ENCODE results near the gene NSD2. TPM values are rescaled to one million over a fixed set of nuclear protein-coding genes. Genes with fewer than 3 reads are reported as not detected.

The NSD2 gene
- total and polyA plus RNA-seq, 9 donors: 9.1 to 41.9 (median 20.3) TPM

DNA sequence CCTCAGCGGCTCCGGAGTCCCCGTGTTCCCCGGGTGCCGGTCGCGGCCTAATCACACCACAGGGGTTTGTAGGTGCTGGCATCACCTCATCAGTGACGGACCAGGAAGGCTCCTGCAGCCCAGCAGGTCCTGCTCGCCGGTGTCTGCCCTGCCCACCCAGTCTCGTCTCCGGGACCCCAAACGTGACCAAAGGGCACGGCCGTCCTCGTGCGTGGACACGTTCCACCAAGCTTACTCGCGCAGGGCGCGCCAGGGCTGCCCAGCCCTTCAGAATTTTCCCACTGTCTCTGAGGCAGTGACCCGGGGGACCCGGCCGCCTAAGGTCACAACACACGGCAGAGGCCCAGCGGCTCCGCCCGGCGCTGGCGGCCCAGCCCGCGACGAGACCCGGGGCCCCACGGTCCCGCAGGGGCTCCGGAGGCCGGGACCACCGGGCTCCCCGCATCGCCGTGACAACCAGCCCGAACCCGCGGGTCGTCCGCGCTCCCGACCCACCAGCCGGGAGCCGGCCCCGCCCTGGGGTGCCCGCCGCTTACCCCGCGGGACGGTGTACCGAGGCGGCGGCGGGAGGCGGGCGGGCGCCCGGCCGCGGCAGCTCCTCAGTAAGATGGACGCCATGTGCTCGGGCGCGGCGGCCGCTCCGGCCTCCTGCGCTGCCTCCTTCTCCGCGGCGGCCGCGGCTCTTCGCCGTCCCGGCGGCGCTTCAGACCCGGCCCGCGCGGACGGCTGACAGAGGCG is 15.7 kb upstream of the NSD2 start:
- intact Hi-C loops (cut with DNase I): no loop called here
- H3K36me3 ChIP-seq: no peaks in the 10 kb centered on the region
- DNase-seq: peak; percentile 29 to 68 (median 53)
- H3K27me3 ChIP-seq: no peaks in the 10 kb centered on the region
- H3K4me3 ChIP-seq: peak overlapping the region; percentile 84
- H3K4me1 ChIP-seq (ENCODE audit: insufficient read depth): peaks cover 15% of the 10 kb centered on the region
- peak overlapping the region; percentile 35 to 75 for H3K27ac ChIP-seq
- WGBS, 3 donors: 1 to 2% (median 1%) methylated on average over 10 to 92 of the region's 92 CpGs
- TF ChIP-seq POLR2A (IDR thresholded peaks at IDR 0.05): no peak
- no peak for TF ChIP-seq EP300 (IDR thresholded peaks at IDR 0.05)
- TF ChIP-seq, protein P1, sequence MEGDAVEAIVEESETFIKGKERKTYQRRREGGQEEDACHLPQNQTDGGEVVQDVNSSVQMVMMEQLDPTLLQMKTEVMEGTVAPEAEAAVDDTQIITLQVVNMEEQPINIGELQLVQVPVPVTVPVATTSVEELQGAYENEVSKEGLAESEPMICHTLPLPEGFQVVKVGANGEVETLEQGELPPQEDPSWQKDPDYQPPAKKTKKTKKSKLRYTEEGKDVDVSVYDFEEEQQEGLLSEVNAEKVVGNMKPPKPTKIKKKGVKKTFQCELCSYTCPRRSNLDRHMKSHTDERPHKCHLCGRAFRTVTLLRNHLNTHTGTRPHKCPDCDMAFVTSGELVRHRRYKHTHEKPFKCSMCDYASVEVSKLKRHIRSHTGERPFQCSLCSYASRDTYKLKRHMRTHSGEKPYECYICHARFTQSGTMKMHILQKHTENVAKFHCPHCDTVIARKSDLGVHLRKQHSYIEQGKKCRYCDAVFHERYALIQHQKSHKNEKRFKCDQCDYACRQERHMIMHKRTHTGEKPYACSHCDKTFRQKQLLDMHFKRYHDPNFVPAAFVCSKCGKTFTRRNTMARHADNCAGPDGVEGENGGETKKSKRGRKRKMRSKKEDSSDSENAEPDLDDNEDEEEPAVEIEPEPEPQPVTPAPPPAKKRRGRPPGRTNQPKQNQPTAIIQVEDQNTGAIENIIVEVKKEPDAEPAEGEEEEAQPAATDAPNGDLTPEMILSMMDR (IDR thresholded peaks at IDR 0.05): no peak
- H3K9me3 ChIP-seq: no peaks in the 10 kb centered on the region

DNA sequence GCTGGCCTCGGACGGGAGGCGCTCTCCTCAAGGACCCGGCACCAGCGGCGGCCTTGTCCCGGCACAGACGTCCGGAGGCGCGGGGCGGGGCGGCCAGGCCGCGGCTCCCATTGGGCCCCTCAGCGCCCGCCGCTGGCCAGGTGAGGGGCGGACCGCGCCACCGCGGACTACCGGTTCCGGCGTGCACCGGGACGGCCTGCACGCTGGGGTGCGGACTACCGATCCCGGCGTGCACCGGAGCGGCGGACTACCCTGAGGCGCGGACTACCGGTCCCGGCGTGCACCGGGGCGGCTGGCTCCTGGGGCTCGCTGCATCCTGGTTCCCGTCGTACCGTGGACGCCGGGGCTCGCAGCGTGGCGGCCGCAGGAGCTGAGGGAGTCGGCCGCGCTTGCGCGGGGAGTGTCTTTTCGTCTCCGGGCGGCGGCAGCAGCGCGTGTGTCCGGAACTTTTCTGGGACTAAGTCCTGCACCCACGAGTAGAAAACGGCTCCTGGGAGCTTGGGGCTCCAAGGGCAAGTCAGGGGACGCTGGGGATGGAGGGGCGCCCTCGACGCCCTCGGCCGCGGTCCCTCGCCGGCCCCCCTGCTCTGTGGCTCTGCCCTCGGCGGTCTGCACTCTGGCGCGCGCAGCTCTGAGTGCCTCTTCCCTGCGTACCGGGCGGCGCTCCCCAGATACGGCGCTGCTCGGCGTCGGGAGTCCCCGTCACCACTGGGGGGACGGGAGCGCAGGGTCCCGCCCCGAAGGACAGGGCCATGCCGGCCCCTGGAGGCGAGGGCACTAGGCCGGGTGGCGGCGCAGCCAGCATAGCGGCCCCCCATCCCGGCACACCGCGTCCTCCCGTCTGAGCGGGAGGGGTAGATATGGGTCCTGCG is 14.9 kb upstream of the NSD2 start, which contains the start of gene LETM1:
Gene LETM1, minus strand, starts transcription at position 86 of the 872 bp plus-strand sequence. CDS start 206 bp downstream, outside the sequence.
- Histone ChIP-seq H3K4me1 (ENCODE audit: insufficient read depth) (peaks cover 11% of the 10 kb centered on the region), H3K36me3 (no peaks in the 10 kb centered on the region), H3K4me3 (peak within 1 kb of the TSS; percentile 84), H3K27ac (peak within 1 kb of the TSS; percentile 58 to 75), H3K9me3 (no peaks in the 10 kb centered on the region), H3K27me3 (no peaks in the 10 kb centered on the region)
- TF ChIP-seq EP300 (IDR thresholded peaks at IDR 0.05) (no peak), POLR2A (IDR thresholded peaks at IDR 0.05) (peak; percentile 43)
- TF ChIP-seq, protein P1 (IDR thresholded peaks at IDR 0.05): no peak
- intact Hi-C loops (cut with DNase I): no loop called here
- 0 to 1% (median 0%) methylated on average over 41 to 107 of the region's 107 CpGs for WGBS, 3 donors
- DNase-seq: peak; percentile 93 to 97 (median 94)

DNA sequence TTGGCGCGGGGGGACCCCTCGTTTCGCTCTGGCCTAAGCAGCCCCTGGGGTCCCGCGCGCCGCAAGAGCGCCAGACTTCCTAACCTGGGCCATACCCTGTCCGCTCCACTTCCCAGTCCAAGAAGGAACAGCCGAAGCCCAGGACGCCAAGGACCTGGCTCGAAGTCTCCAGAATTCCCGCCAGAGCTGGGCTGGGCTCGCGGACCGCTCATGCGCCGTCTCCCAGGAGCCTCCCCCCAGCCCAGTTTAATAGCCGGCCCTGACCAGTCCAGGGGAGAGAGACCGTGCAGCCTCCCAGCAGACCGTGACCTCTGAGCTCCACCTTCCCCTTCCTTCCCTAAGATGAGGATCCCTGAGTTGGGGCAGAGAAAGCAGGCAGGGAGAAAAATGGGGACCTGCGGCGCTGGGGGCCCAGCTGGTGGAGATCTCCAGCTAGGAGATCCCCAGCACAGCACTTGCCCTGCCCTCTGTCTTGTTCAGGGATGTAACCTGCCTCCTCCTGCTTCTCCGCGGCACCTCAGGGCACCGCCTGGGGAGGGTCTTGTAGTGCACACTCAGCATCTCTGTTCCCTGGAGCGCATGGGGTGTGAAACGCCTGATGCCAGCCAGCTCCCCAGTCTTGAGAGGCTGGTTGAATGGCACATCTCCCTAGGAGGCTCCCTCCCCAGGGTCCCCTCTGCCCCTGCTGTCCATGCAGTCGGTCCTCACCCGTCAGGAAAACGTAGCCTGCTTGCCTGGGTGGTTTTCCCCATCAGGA is 14.1 kb upstream of the NSD2 start:
- TF ChIP-seq POLR2A (IDR thresholded peaks at IDR 0.05) (no peak), EP300 (IDR thresholded peaks at IDR 0.05) (no peak)
- TF ChIP-seq, protein P1 (IDR thresholded peaks at IDR 0.05): no peak
- Histone ChIP-seq H3K9me3 (no peaks in the 10 kb centered on the region), H3K4me1 (ENCODE audit: insufficient read depth) (peaks cover 6% of the 10 kb centered on the region), H3K4me3 (peak overlapping the region; percentile 84), H3K27me3 (no peaks in the 10 kb centered on the region), H3K36me3 (no peaks in the 10 kb centered on the region), H3K27ac (peak overlapping the region; percentile 51 to 58)
- DNase-seq: peak; percentile 35 to 71 (median 53)
- intact Hi-C loops (cut with DNase I): no loop called here
- 16 to 19% (median 17%) methylated on average over 31 to 32 of the region's 32 CpGs for WGBS, 3 donors

DNA sequence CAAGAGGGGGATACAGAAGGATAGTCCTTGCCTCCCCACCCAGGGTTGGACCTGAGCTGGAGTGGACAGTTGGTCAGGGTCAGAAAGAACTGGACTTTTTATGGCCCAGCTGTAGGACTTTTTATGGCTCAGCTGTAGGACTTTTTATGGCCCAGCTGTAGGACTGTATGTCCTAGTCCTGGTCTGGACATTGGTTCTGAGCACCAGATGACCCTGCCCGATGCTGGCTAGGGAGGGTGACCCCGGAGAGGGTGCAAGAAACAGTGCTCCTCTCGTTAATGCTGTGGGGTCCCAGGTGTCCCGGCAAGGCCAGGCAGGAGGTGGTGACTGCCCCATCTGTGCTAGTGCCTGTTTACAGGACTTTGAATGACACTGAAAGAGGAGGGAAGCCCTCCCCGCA is 13.3 kb upstream of the NSD2 start:
- H3K4me1 ChIP-seq (ENCODE audit: insufficient read depth): peaks cover 6% of the 10 kb centered on the region

More for the DNA sequence above, 13.3 kb upstream of the NSD2 start:
- no peak overlapping the region for H3K4me3 ChIP-seq
- no peaks in the 10 kb centered on the region for H3K9me3 ChIP-seq
- no peaks in the 10 kb centered on the region for H3K27me3 ChIP-seq
- intact Hi-C loops (cut with DNase I): no loop called here
- WGBS, 3 donors: 58 to 68% (median 67%) methylated on average over 5 of the region's 5 CpGs
- DNase-seq: no peak
- no peaks in the 10 kb centered on the region for H3K36me3 ChIP-seq
- H3K27ac ChIP-seq: no peak overlapping the region
- TF ChIP-seq, protein P1 (IDR thresholded peaks at IDR 0.05): no peak
- TF ChIP-seq POLR2A (IDR thresholded peaks at IDR 0.05) (no peak), EP300 (IDR thresholded peaks at IDR 0.05) (no peak)

Data from ovary (tissue), 9 donors.